HG02763 (cell line): ENCODE measurements around the gene ZBTB7A.

Experiments
- ATAC-seq: cut with Tn5 transposase; IDR thresholded peaks from one replicate; pipeline ENCODE4 v1.9.1; 2021; ENCODE audit warnings: mild to moderate bottlenecking, moderate library complexity; ENCODE audit not compliant: unreplicated experiment

Gene ZBTB7A

GRCh38 chr19:4057931-4058692, 8.6 kb downstream of the ZBTB7A start:
- no peak for ATAC-seq

- no peak for ATAC-seq
Observed at GRCh38 chr19:4055209-4055552, 11.5 kb downstream of the ZBTB7A start.

- no peak for ATAC-seq
Observed at GRCh38 chr19:4054441-4055208, 12.1 kb downstream of the ZBTB7A start.

- no peak for ATAC-seq
Observed at GRCh38 chr19:4053423-4054324, 13.0 kb downstream of the ZBTB7A start.

- no peak for ATAC-seq
Observed at GRCh38 chr19:4052993-4053422, 13.7 kb downstream of the ZBTB7A start.

- no peak for ATAC-seq
Observed at GRCh38 chr19:4052114-4052992, 14.3 kb downstream of the ZBTB7A start.

- no peak for ATAC-seq
Observed at GRCh38 chr19:4051175-4052101, 15.3 kb downstream of the ZBTB7A start.

- ATAC-seq, result no peak
Observed at GRCh38 chr19:4049432-4049831, 17.3 kb downstream of the ZBTB7A start.

GRCh38 chr19:4046946-4047683, 19.6 kb downstream of the ZBTB7A start:
- ATAC-seq, result no peak

- no peak for ATAC-seq
Observed at GRCh38 chr19:4046362-4046691, 20.4 kb downstream of the ZBTB7A start.

GRCh38 chr19:4045597-4046361, 20.9 kb downstream of the ZBTB7A start:
- no peak for ATAC-seq

- no peak for ATAC-seq
Observed at GRCh38 chr19:4044990-4045465, 21.7 kb downstream of the ZBTB7A start.

- no peak for ATAC-seq
Observed at GRCh38 chr19:4043966-4044715, 22.6 kb downstream of the ZBTB7A start.

GRCh38 chr19:4043401-4043800, 23.3 kb downstream of the ZBTB7A start:
- no peak for ATAC-seq

- ATAC-seq, result no peak
Observed at GRCh38 chr19:4042731-4043082, 24.0 kb downstream of the ZBTB7A start.

- ATAC-seq, result no peak
Observed at GRCh38 chr19:4042064-4042730, 24.5 kb downstream of the ZBTB7A start.
